ENCODE results near the gene SLC39A11. TPM values are rescaled to one million over a fixed set of nuclear protein-coding genes. Genes with fewer than 3 reads are reported as not detected.
A peak's percentile ranks its signal among the peaks of the same experiment; 100 is the strongest.

Gene SLC39A11
- total RNA-seq, 1 experiment from 2014 or later: 20.9 TPM

GRCh38 chr17:73042809-73043685 lies 49.4 kb downstream of the SLC39A11 start:
- no peak for DNase-seq (ENCODE audit: low spot score)

- DNase-seq (ENCODE audit: low spot score): no peak
Measured at GRCh38 chr17:73042225-73042624, 50.3 kb downstream of the SLC39A11 start.

- no peak for DNase-seq (ENCODE audit: low spot score)
Measured at GRCh38 chr17:73039282-73039681, 53.2 kb downstream of the SLC39A11 start.

- DNase-seq (ENCODE audit: low spot score): no peak
Measured at GRCh38 chr17:73031472-73031871, 61.0 kb downstream of the SLC39A11 start.

- DNase-seq (ENCODE audit: low spot score): no peak
Measured at GRCh38 chr17:73030995-73031394, 61.5 kb downstream of the SLC39A11 start.

- no peak for DNase-seq (ENCODE audit: low spot score)
Measured at GRCh38 chr17:73030501-73030921, 62.0 kb downstream of the SLC39A11 start.

- no peak for DNase-seq (ENCODE audit: low spot score)
Measured at GRCh38 chr17:73029991-73030390, 62.5 kb downstream of the SLC39A11 start.

- DNase-seq (ENCODE audit: low spot score): no peak
Measured at GRCh38 chr17:73029021-73029420, 63.5 kb downstream of the SLC39A11 start.

GRCh38 chr17:73028299-73028755 lies 64.2 kb downstream of the SLC39A11 start:
- no peak for DNase-seq (ENCODE audit: low spot score)

GRCh38 chr17:73027130-73027741 lies 65.3 kb downstream of the SLC39A11 start:
- DNase-seq (ENCODE audit: low spot score): no peak

GRCh38 chr17:73025041-73025560 lies 67.4 kb downstream of the SLC39A11 start:
- no peak for DNase-seq (ENCODE audit: low spot score)

GRCh38 chr17:73023759-73024158 lies 68.7 kb downstream of the SLC39A11 start:
- DNase-seq (ENCODE audit: low spot score): no peak

- DNase-seq (ENCODE audit: low spot score): no peak
Measured at GRCh38 chr17:73022694-73023093, 69.8 kb downstream of the SLC39A11 start.

GRCh38 chr17:73021771-73022170 lies 70.7 kb downstream of the SLC39A11 start:
- no peak for DNase-seq (ENCODE audit: low spot score)

GRCh38 chr17:73020110-73020509 lies 72.4 kb downstream of the SLC39A11 start:
- no peak for DNase-seq (ENCODE audit: low spot score)

- no peak for DNase-seq (ENCODE audit: low spot score)
Measured at GRCh38 chr17:73018599-73018998, 73.9 kb downstream of the SLC39A11 start.

- DNase-seq (ENCODE audit: low spot score): no peak
Measured at GRCh38 chr17:73017658-73018057, 74.8 kb downstream of the SLC39A11 start.

- DNase-seq (ENCODE audit: low spot score): no peak
Measured at GRCh38 chr17:73015722-73016276, 76.7 kb downstream of the SLC39A11 start.

- DNase-seq (ENCODE audit: low spot score): peak; percentile 19
Measured at GRCh38 chr17:73013816-73014663, 78.4 kb downstream of the SLC39A11 start.

- no peak for DNase-seq (ENCODE audit: low spot score)
Measured at GRCh38 chr17:73013301-73013700, 79.2 kb downstream of the SLC39A11 start.

GRCh38 chr17:73011016-73011486 lies 81.4 kb downstream of the SLC39A11 start:
- DNase-seq (ENCODE audit: low spot score): no peak
